GM12878 (cell line): ENCODE measurements around the gene LRRC41. TPM values are rescaled to one million over a fixed set of nuclear protein-coding genes. Genes with fewer than 3 reads are reported as not detected.

Experiments
- ATAC-seq: fragments of 200-7000 bp; cut with Tn5 transposase; 3 replicates; pipeline ENCODE4 v1.9.1; 2020; ENCODE audit warnings: mild to moderate bottlenecking, moderate library complexity
- BruUV-seq: library from RNA; stranded (reverse); fragments of 400-500 nt; replicated peaks from 2 replicates; lab custom pipeline; 2021; lab: Mats Ljungman, UMichigan
- CTCF ChIA-PET: fragments of 300-600 bp; sonication (Branson Sonifier 250); formaldehyde crosslinking; extraction: SDS; loops from one replicate; lab custom pipeline; 2021; ENCODE audit warnings: inconsistent platforms; lab: Yijun Ruan, JAX
- POLR2A ChIA-PET: fragments of 350-600 bp; formaldehyde crosslinking; extraction: SDS; loops from one replicate; lab custom pipeline; 2021; ENCODE audit warnings: inconsistent platforms; lab: Charles Lee
- RAD21 ChIA-PET: fragments of 300-600 bp; sonication (Branson Sonifier 250); formaldehyde crosslinking; loops from one replicate; lab custom pipeline; 2023; ENCODE audit warnings: antibody characterized with exemption; ENCODE audit not compliant: unreplicated experiment; lab: Charles Lee
- SMC1A ChIA-PET: fragments of 300-600 bp; sonication (Branson Sonifier 250); formaldehyde crosslinking; loops from one replicate; lab custom pipeline; 2023; ENCODE audit not compliant: unreplicated experiment, uncharacterized antibody; lab: Charles Lee
- DNase-seq: peaks from one replicate; pipeline ENCODE4 v3.0.0-alpha.2; 2011; ENCODE audit warnings: low read depth, low spot score
- FAIRE-seq: peaks from 3 replicates; lab custom pipeline; 2011; peaks lifted over from hg19 to GRCh38; lab: Jason Lieb, UNC
- H2AFZ ChIP-seq: 2 replicates; pipeline ENCODE4 v1.6.0; 2011; ENCODE audit warnings: low read depth, low read length, control low read depth; ENCODE audit not compliant: control insufficient read depth
- H3K27ac ChIP-seq: 2 replicates; pipeline ENCODE4 v1.5.1; 2011; ENCODE audit warnings: control low read depth; ENCODE audit not compliant: control insufficient read depth, insufficient read depth
- H3K27me3 ChIP-seq, 2 experiments: replicated peaks in 1 of 2; 2 replicates each; pipeline versions ENCODE4 v1.6.0 to v1.6.1; 2011; ENCODE audit warnings: low read length in 1 of 2; ENCODE audit not compliant: control insufficient read depth in 2 of 2, insufficient read depth in 2 of 2
- H3K36me3 ChIP-seq, 2 experiments: 2 replicates each; pipeline ENCODE4 v1.5.1; 2011; ENCODE audit warnings: low read length in 1 of 2; ENCODE audit not compliant: control insufficient read depth in 2 of 2, insufficient read depth in 2 of 2
- H3K4me1 ChIP-seq: 2 replicates; pipeline ENCODE4 v1.6.1; 2011; ENCODE audit warnings: mild to moderate bottlenecking, low read length, moderate library complexity, mixed read lengths; ENCODE audit not compliant: control insufficient read depth, insufficient read depth
- H3K4me2 ChIP-seq: 2 replicates; pipeline ENCODE4 v1.6.0; 2011; ENCODE audit warnings: control low read depth; ENCODE audit not compliant: control insufficient read depth, insufficient read depth
- H3K4me3 ChIP-seq: fragments of 200-600 bp; sonication (generic); 2 replicates; pipeline ENCODE4 v1.5.1; 2016
- H3K79me2 ChIP-seq: 2 replicates; pipeline ENCODE4 v1.6.0; 2011; ENCODE audit warnings: low read length; ENCODE audit not compliant: control insufficient read depth, insufficient read depth
- H3K9ac ChIP-seq: 2 replicates; pipeline ENCODE4 v1.8.0; 2011; ENCODE audit warnings: low read length, control low read depth, mixed read lengths; ENCODE audit not compliant: control insufficient read depth, insufficient read depth
- H3K9me3 ChIP-seq: replicated peaks from 3 replicates; pipeline ENCODE4 v1.5.1; 2011; ENCODE audit warnings: mild to moderate bottlenecking, low read length; ENCODE audit not compliant: control insufficient read depth, insufficient read depth
- H4K20me1 ChIP-seq: 2 replicates; pipeline ENCODE4 v1.6.0; 2011; ENCODE audit not compliant: control insufficient read depth, insufficient read depth
- CEBPB ChIP-seq, 2 experiments: fragments of 150-350 bp in 1 of 2; IDR thresholded peaks; 2 replicates each; pipeline ENCODE4 v1.6.1; 2012 to 2014; ENCODE audit warnings: low read depth in 2 of 2, low read length in 2 of 2, borderline replicate concordance in 1 of 2, inconsistent platforms in 1 of 2
- CTCF ChIP-seq, 3 experiments: IDR thresholded peaks in 2 of 3; conservative IDR thresholded peaks in 1 of 3; 2 replicates each; pipeline ENCODE4 v1.5.1; 2011; ENCODE audit warnings: low read depth in 3 of 3, low read length in 3 of 3, mild to moderate bottlenecking in 3 of 3, control low read depth in 2 of 3, moderate library complexity in 2 of 3, inconsistent platforms in 1 of 3, mixed read lengths in 1 of 3; ENCODE audit not compliant: control insufficient read depth in 2 of 3, insufficient read depth in 1 of 3; ENCODE audit errors: extremely low read depth in 1 of 3
- GATAD2B ChIP-seq: fragments of 450-650 bp; conservative IDR thresholded peaks from 2 replicates; pipeline ENCODE4 v1.6.1; 2017; ENCODE audit warnings: low read depth, mild to moderate bottlenecking, moderate library complexity
- IRF4 ChIP-seq: IDR thresholded peaks from 2 replicates; pipeline ENCODE4 v1.6.1; 2011; ENCODE audit warnings: low read depth, low read length
- MEF2B ChIP-seq: fragments of 450-650 bp; IDR thresholded peaks from 2 replicates; pipeline ENCODE4 v1.6.1; 2018; ENCODE audit warnings: mild to moderate bottlenecking, moderate library complexity; ENCODE audit not compliant: partially characterized antibody, poor library complexity, severe bottlenecking
- TCF3 ChIP-seq: IDR thresholded peaks from 2 replicates; pipeline ENCODE4 v1.6.1; 2012; ENCODE audit warnings: low read depth, mild to moderate bottlenecking, low read length, borderline replicate concordance; ENCODE audit not compliant: insufficient read depth
- ZNF274 ChIP-seq: IDR thresholded peaks from one replicate; pipeline ENCODE4 v1.8.0; 2011; ENCODE audit not compliant: insufficient read length, insufficient read depth
- WGBS: methylation state at CpG from one replicate; pipeline ENCODE4 v1.1.6; 2016; ENCODE audit warnings: low lambda C conversion rate; ENCODE audit not compliant: insufficient replicate concordance, insufficient coverage; ENCODE audit errors: missing lambda C conversion rate; 5-methylcytosine and 5-hydroxymethylcytosine counted together
- in situ Hi-C: fragments of 300-500 bp; cut with MboI; formaldehyde crosslinking; loops from 9 replicates; pipeline ENCODE4 v1.14.3; 2018; ENCODE audit warnings: mixed read lengths
- intact Hi-C: fragments of 100-400 bp; cut with micrococcal nuclease; formaldehyde crosslinking; loops from one replicate; pipeline ENCODE4 v1.14.2; 2022; ENCODE audit not compliant: unreplicated experiment
- polyA plus RNA-seq, 11 experiments: library from polyadenylated mRNA; depleted of rRNA in 4 of 11; unstranded in 6 of 11; stranded (reverse) in 5 of 11; fragments of >200 nt; fragmentation: Nextera tagmentation in 4 of 11; fragmentation: Illumina TruSeq in 1 of 11; extraction: Ambion mirVana in 4 of 11; extraction: Trizol in 1 of 11; gene quantifications; 1 replicate in 1 of 11; 2 replicates in 10 of 11; pipeline versions ENCODE4 v1.2.1 to v1.2.3, GENCODE V29; 2011 to 2016; ENCODE audit warnings: inconsistent platforms in 2 of 11, missing spikeins in 2 of 11, low read depth in 1 of 11
- total RNA-seq, 4 experiments: library from RNA; depleted of rRNA in 3 of 4; stranded (reverse); fragments of >200 nt in 3 of 4; fragmentation: Illumina TruSeq in 1 of 4; extraction: Trizol in 1 of 4; gene quantifications; 2 replicates each; pipeline versions ENCODE4 v1.2.1 to v1.2.3, GENCODE V29; 2013 to 2021
- TF ChIP-seq, protein P1 (sequence below): IDR thresholded peaks from 2 replicates; pipeline ENCODE4 v1.6.1; 2011; ENCODE audit warnings: borderline replicate concordance, low read depth, mild to moderate bottlenecking, moderate library complexity, mixed read lengths, low read length; ENCODE audit not compliant: insufficient read depth; ENCODE audit errors: extremely low read length

Gene LRRC41
- total and polyA plus RNA-seq, 10 of the 15 experiments (the other 5 are each of a cell fraction or from before 2014, with no cell fraction given), result 12.0 to 79.9 (median 48.5) TPM

GRCh38 chr1:46300673-46301405 lies 2.6 kb downstream of the LRRC41 start:
- ChIA-PET SMC1A (interaction anchor here (0.8 to 3.9 kb wide), 6 partner anchors 10 to 47 kb away, joined by 3 to 15 read pairs (median 6); no protein-coding TSS in a partner anchor), CTCF (interaction anchor here (0.8 to 6.2 kb wide), 7 partner anchors 26 to 77 kb away, joined by 3 to 49 read pairs (median 5); partner anchors contain the start of gene NSUN4), POLR2A (interaction anchor here (0.6 to 1.4 kb wide), 4 partner anchors 8 to 47 kb away, joined by 3 to 4 read pairs (median 3); no protein-coding TSS in a partner anchor), RAD21 (interaction anchor here (2.1 to 3.6 kb wide), 2 partner anchors 41 to 47 kb away, joined by 7 to 11 read pairs; no protein-coding TSS in a partner anchor)
- Histone ChIP-seq H3K4me3 (peak overlapping the region; percentile 98), H3K9ac (peak overlapping the region; percentile 93), H3K4me2 (peak overlapping the region; percentile 91), H3K4me1 (peaks cover 5% of the 10 kb centered on the region; the same call in 1 of the 2 replicates), H2AFZ (no peak overlapping the region), H3K36me3 (peaks cover 6 to 17% of the 10 kb centered on the region in 2 experiments), H3K27ac (peak overlapping the region; percentile 84), H3K79me2 (peaks cover 69% of the 10 kb centered on the region), H4K20me1 (no peaks in the 10 kb centered on the region), H3K27me3 (no peaks in the 10 kb centered on the region), H3K9me3 (no peaks in the 10 kb centered on the region)
- in situ Hi-C loops, result loop anchor here (5.0 kb wide), 1 partner anchor 41 kb away; the partner anchor contains the start of gene NSUN4
- intact Hi-C loops, result no loop called here
- 95% methylated on average over 6 of the region's 6 CpGs for WGBS
- BruUV-seq, result TSS peak; percentile 51
- ATAC-seq (no peak), FAIRE-seq (no peak), DNase-seq (no peak)
- TF ChIP-seq MEF2B, result no peak
- TF ChIP-seq TCF3, result no peak
- TF ChIP-seq, protein P1, sequence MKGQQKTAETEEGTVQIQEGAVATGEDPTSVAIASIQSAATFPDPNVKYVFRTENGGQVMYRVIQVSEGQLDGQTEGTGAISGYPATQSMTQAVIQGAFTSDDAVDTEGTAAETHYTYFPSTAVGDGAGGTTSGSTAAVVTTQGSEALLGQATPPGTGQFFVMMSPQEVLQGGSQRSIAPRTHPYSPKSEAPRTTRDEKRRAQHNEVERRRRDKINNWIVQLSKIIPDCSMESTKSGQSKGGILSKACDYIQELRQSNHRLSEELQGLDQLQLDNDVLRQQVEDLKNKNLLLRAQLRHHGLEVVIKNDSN, result no peak
- no peak for TF ChIP-seq ZNF274
- TF ChIP-seq CTCF (IDR thresholded peaks at IDR 0.05 in 2 of 3, conservative IDR thresholded peaks at IDR 0.05 in 1 of 3; ENCODE audit: control insufficient read depth in 2 of 3, extremely low read depth in 1 of 3, insufficient read depth in 1 of 3, low read depth in 3 of 3, low read length in 3 of 3), result no peak
- TF ChIP-seq IRF4, result no peak
- no peak for TF ChIP-seq CEBPB (IDR thresholded peaks at IDR 0.05; ENCODE audit: borderline replicate concordance in 1 of 2, low read depth in 2 of 2, low read length in 2 of 2)
- TF ChIP-seq GATAD2B, result no peak
